ENCODE results near the gene SKAP1.

GRCh38 chr17:48131216-48131824 lies 298.7 kb downstream of the SKAP1 start:
- TF ChIP-seq CTCF (IDR thresholded peaks at IDR 0.05 in 8 of 11, conservative IDR thresholded peaks at IDR 0.05 in 3 of 11) = peak; percentile 57 to 91 (median 83)
- no peak for TF ChIP-seq POLR2AphosphoS5 (IDR thresholded peaks at IDR 0.05)
- no peak for TF ChIP-seq POLR2A (IDR thresholded peaks at IDR 0.05)
